ENCODE measurements around the gene PRKCE.

PRKCE gene

DNA sequence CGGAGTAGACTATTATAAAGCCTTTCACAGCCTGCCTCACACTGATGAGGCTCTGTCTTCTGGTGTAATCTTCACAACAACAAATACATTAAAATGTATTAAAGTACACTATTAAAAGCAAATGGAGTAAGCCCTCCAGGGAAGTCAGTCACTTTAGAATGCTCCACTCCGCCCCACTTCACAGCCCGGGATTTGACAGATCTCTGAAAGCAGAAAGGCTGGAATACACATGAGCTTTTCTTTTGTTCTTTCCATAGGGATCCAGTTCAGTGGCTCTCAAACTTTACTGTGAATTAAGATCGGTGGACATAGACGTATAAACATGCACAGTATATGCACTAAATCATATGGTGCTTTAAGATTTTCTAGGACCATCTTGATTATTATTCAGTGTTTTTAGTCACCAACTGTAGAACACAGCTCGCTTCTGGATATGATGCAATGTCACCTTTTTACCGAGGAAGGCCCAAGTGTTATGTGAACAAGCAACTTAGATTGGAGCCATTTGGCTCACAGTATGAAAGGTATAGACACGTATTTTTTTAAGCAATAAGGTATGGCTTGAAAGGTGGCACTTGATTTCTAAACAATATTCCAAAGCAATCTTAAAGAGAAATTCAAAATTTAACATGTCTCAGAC lies 151.1 kb downstream of the PRKCE start:
- no peak for DNase-seq (ENCODE audit: low spot score)
- FAIRE-seq = no peak

DNA sequence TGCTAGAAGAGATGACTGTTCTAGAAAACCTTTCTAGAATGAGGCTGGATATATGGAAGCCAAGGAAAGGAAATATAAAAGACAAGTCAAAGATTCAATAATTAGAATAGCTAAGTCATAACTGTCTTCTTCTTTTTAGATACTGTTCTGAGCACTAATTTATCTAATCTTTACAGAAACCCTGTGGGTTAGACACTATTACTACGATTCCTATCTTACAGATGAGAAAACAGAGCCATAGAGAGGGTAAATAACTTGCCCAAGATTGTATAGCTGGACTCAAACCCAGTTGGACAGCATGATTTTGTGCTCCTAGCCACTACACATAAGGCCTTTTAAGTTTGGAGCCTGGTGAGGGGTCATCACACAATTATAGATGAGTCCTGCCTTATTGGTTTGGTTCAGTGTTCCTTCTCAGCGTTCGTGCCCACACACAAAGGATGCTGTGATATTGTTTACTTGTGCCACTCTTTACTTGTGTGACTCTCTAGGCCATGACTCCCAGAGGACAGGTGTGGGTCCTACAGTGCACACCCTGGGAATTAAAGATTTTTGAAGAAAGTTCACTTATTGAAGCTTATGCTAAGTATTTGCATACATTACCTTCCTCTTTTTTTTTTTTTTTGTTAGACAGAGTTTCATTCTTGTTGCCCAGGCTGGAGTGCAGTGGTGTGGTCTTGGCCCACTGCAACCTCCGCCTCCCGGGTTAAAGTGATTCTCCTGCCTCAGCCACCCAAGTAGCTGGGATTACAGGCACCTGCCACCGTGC lies 153.7 kb downstream of the PRKCE start:
- DNase-seq (ENCODE audit: low spot score) = no peak
- no peak for FAIRE-seq

DNA sequence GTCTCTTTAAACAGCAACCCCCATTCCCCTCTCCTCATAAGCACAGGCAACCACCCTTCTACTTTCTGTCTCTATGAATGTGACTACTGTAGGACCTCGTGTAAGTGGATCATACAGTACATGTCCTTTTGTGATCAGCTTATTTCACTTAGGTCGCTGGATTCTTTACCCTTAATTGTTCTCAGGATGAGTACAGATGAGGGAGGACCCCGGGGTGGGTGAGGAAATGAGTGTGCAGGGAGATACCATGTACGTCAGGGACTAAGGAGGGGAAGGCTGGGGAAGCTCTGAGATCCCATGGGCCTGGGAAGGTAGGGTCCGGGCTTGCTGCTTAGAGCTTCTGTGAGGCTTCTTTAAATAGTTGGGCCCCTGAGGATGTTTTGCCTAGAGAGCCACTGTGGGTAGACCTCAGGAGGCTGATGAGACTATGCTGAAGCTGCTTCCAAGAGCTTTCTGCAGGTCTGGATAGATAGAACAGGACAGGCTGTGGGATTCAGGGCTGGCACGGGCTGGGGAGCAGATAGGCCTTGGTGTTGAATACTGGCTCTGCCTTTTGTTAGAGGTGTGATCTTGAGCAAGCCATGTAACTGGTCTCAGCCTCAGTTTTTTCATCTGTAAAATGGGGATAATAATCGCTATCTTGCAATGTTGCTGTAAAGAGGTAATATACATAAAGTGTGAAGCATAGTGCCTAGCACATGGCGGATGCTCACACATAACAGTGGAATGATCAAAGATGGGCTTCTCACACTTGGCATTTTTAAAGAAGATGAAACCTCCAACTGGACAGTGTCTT lies 155.3 kb downstream of the PRKCE start:
- no peak for FAIRE-seq
- DNase-seq (ENCODE audit: low spot score) = no peak

DNA sequence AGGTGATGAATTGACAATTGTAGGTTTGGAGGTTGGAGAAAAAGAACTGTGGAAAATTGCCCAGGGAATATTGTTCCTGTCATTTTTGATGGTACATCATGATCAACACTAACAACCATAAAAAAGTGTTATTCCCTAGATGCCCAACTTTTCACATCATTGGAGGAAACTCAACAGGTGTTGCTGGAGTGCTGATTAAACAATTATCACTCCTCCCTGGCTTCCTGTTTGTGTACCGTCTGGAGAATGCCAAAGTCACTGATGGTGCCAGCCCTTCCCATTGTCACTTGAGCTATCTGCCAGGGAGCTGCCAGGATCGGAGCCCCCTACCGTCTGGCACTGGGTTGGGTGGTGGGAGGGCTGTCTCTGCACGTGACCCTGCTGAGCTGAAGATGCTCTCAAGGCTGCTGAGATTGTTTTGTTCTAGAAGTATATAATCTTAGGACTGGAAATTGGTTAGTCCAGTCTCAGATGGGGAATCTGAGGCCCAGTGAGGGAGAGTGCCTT lies 156.9 kb downstream of the PRKCE start:
- FAIRE-seq = no peak
- DNase-seq (ENCODE audit: low spot score) = no peak

DNA sequence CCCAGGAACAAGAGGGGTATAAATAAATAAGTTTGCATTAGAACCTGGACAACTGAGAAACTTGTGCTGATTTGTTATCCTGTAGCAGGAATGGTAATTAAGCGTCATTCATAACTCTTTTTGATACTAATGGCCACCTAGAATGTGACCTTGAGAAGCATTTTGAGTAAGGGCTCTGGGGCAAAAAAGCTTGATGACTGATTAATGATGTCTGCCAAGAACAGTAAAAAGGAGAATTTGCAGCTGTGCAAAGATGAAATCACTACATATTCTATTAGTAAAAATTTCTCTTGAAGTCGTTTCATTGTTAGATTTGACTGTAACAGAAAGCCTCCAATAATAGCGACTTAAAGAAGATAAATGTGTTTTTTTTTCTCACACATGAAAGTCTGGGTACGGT lies 157.7 kb downstream of the PRKCE start:
- DNase-seq (ENCODE audit: low spot score) (no peak), FAIRE-seq (no peak)

DNA sequence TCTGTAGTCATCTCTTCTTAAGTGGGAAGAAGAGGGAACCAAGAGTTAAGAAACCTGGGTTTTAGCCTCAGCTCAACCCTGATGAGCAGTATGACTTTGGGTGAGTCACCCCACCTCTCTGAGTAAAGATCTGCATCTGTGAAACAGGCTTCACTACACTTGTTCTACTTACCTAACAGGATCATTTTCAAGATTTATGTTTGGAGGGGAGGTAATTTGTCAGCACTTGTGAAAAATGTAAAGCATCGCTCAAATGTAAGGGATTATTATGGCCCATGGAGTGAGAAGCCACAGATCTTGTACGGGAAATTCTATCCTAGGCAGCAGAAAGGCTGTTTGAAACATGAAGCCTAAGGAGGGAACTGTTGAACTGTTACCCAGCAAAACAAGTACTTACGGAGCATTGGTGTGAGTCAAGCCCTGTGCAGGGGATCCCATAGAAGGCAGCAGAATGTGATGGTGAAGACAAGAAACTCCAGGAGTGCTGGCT lies 160.6 kb downstream of the PRKCE start:
- no peak for DNase-seq (ENCODE audit: low spot score)
- no peak for FAIRE-seq

DNA sequence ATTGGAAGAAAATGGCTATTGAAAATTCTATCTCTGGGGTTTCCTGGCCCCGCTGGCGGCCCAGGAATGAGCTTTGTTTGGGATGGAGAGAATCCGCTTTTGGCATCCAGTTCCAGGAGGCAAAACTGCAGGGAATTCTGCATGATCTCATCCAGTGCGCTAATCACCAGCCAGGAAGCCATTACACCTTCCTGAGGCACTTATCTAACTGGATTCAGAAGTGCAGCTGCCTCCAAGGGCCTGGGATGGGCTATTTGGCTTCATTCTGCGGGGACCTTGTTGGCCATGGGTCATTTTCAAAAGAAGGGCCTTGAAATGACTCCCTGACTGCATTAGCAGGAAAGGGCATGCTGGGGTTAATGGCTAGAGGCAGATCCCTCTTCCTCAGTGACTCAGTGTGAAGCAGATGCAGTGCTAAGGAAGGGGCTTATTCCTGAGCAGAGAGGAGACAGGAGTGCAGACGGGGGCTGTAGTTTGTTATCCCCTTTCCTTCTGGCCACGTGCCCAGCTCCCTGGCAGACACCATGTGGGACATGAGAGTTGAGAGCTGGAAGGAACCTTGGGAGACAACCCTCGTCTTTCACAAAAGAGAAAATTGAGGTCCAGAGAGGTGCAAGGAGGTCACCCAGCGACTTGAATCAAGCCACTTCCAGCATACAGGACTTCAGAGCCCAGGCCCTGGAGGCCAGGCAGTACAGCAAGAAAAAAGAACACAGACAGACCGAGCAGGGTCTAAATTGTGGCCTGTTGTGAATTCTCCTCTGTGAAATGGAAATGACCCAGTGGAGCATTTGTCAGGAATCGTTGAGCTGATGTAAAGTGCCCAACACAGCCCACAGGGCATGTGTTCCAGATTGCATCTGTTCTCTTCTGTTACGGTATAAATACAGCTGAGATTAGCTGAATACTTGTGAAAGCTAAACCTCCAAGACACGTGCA lies 161.8 kb downstream of the PRKCE start:
- FAIRE-seq (no peak), DNase-seq (ENCODE audit: low spot score) (no peak)

DNA sequence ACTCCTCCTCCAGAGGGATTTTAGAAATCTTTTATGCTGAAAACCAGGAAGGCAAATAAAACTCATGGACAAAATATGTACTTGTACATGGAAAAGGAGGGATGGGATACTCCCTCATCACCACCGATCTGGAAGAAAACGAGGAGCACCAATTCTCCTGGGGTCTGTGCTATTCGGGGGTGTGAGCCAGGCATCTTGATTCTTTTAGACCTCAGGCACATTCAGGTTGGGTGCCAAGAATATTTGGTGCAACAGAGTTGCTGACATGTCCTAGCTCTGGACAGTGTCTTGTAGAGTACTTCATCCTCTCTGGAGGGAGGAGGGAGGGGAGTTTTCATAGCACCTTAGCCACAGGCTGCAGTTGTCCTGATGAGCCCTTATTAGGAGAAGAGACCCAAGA lies 163.0 kb downstream of the PRKCE start:
- DNase-seq (ENCODE audit: low spot score) = no peak
- FAIRE-seq = no peak

DNA sequence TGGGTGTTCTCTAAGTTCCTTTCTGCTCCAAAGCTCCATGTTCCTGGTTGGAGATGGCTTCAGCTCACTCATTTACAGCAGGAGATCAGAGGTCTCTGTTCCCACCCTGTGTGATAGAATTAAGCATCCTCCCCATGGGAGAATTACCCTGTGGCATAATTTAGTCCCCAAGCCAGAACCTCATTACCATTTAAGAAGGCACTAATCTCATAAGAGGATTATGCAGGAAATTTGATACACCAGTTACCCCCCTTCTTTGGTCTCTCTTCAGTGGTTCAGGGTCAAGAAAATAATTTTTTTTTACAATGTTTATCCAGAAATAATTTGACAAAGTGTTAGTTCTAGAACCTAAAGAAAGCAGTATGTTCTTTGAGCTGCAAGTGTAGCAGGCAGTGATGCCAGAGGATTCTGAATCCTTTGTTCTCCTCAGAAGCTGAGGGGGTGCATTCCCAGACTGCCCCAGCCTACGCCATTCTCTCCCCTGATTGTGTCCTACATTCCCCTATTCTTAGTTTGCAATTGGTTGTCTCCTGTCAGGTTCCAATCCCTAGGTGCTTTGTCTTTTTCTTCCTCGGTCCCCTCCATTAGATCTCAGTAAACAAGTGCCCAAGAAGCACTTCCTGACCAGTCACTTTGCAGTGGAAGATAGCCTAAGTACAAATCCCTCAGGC lies 163.6 kb downstream of the PRKCE start:
- FAIRE-seq (no peak), DNase-seq (ENCODE audit: low spot score) (no peak)

DNA sequence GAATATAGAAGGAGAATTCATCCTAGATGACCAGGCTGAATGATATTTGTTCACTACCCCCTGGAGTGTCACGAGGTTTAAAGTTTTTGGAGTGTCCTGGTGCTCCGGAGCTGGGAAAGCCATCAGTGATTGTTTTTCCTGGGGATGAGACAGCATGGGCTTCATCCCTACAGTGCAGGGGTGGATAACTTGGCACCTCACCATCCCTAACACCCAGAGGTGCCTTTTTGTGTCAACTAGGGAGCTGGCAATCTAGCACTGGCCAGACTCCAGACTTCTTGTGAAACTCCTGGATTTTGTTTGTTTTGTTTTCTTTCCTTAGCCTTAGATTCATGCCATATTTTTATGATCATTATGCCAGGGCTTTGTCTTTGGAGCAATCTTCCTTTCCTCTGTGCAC lies 164.8 kb downstream of the PRKCE start:
- FAIRE-seq = no peak
- no peak for DNase-seq (ENCODE audit: low spot score)

DNA sequence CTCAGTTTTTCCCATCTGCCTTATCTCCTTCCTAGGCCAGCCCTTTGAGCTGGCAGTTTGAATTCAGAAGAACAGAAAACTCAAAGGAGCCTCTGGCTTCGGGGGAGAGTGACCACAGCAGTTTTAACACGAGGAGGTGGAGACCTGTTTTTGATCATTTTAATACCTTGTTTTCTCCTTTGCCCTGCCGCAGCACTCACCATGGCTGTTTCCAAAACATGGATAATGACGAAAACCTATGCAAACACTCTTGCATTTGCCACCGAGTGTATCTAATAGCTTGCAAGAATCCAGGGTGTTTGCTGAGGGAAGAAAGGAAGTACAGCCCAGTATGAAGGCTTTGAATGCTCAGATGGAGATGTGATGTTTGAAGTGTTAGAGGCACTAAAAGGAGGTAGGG lies 167.1 kb downstream of the PRKCE start:
- no peak for DNase-seq (ENCODE audit: low spot score)
- no peak for FAIRE-seq

DNA sequence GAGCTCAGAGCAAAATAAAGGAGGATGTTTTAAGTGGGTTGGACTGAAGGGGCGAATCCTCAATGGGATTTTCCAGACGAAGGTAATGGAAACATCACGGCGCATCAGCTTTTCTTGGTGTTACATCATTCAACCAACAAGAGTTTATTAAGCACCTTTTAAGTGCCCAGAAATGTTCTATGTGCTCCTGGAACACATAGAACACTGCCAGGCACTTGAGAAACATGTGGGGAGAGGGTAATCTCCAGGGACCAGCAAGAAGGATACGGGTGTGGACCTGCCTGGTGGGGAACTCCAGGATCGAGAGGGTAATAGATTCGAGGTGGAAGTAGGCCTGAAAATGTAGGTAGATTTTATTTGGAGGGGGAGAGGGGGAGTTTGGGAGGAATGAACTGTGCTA lies 168.6 kb downstream of the PRKCE start:
- FAIRE-seq = no peak
- DNase-seq (ENCODE audit: low spot score) = no peak

DNA sequence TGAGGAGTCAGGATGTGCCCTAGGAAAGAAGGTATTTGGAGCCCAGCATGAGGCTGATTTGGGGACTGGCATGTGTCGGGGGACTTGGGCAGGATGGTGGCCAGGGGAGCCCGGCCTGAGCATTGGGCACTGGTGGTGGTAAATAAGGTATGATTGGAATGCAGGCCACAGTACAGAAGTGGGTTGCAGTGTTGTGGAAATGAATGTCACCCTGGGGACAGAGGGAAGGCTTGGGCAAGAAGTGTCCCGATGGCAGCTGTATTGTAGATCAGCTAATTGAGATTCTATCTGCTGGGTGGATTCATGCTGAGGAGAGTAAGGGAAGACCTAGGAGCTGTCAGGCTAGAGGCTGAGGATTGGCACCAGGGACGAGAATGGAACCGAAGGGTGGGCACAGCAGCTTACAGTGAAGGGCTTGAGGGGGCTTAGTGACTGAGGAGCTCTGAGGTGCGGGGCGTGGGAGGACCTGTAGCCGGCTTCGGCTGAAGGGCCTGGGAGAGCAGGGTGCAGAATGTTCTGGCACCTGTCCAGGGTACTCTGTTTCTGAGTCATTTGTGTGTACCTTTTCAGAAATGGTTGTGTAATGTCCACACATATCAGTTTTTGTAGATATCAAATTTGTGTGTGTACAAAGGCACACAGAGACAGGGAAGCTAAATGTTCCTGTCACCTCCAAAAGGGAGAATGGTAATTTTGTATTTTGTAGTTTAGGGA lies 170.2 kb downstream of the PRKCE start:
- no peak for FAIRE-seq
- peak; percentile 37 for DNase-seq (ENCODE audit: low spot score)

DNA sequence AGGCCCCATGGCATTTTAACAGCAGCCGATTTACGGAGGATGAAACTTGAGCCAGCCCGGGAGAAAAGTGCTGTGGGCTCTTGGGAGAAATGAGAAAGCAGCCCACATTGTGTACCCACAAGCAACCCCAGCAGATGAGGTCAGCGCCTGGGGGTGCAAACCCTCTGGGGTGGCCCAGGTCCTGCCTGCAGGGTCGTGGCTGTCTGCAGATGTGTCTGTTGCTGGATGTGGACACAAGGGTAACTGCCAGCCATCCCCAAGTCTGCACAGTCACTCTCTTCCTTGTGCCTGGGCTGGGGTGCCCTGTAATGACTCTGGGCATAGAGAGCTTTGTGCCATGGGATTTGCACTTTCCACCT lies 170.8 kb downstream of the PRKCE start:
- no peak for DNase-seq (ENCODE audit: low spot score)

DNA sequence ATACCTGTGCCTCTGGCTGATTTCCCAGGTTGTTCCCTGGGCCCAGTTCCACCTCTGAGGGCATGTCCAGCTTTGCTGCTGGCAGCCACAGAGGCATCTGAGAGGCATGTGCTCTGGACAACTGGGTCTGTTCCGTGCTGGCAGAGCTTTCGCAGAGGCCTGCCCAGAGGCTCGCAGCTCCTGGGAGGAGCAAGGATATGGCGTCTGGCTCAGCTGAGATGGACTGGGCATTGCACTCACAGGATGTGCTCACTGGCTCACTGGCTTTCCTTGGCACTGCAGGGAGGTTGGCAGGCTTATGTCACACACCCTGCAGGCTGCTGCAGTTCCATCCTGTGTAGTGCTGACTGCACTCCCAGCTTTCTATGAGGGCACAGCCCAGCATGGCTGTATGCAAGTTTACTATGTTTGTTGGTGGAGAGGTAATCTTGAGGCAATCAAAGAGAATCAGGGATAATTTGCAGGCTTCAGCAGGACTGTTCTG lies 172.3 kb downstream of the PRKCE start:
- FAIRE-seq = no peak
- DNase-seq (ENCODE audit: low spot score) = no peak

More for the DNA sequence above, 170.8 kb downstream of the PRKCE start:
- FAIRE-seq = no peak

DNA sequence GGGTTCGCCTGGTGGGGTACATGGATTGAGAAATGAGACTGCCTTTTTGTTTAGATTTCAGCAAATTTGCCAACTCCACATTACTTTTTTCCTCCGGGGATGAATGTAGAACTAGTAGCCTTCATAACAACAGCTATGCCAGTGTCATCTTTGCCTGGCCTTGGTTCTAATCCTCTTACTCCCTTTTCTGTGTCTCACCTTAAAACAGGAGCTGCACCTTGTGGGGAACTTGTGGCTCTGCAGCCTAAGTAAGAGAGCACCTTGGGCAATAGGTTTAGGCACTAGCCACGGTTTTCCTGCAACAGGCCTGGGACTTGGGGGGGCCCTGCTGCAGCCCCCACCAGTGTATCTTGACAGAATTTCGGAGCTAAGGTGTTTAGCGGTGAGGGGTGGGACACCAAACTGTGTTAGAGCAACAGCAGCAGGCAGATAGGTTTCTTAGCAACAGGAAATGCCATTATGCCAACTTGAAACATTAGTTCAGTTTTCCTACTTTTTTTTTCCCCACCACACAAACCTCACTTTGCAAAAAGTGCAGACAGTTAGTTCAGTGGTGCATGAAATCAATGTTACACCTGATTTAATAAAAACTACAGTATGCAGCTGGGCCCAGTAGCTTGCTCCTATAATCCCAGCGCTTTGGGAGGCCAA lies 173.7 kb downstream of the PRKCE start:
- FAIRE-seq = no peak
- no peak for DNase-seq (ENCODE audit: low spot score)

DNA sequence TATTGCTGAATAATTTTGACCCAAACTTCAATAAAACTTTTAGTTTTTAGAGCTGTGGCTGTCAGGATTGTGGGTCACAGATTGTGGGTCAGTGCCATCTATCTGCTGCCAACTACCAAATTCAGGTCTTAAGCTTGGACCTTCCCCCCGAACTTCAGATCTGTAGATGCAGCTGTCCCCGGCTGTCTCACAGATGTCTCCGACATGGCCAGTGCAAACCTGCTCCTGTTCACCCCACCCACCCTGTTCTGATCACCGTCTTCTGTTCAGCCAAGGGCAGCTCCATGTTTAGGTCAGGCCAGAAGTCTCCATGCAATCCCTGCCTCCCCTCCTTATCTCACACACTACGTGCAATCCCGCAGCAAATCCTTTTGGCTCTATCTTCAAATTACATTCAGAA lies 175.0 kb downstream of the PRKCE start:
- no peak for DNase-seq (ENCODE audit: low spot score)
- FAIRE-seq = no peak

DNA sequence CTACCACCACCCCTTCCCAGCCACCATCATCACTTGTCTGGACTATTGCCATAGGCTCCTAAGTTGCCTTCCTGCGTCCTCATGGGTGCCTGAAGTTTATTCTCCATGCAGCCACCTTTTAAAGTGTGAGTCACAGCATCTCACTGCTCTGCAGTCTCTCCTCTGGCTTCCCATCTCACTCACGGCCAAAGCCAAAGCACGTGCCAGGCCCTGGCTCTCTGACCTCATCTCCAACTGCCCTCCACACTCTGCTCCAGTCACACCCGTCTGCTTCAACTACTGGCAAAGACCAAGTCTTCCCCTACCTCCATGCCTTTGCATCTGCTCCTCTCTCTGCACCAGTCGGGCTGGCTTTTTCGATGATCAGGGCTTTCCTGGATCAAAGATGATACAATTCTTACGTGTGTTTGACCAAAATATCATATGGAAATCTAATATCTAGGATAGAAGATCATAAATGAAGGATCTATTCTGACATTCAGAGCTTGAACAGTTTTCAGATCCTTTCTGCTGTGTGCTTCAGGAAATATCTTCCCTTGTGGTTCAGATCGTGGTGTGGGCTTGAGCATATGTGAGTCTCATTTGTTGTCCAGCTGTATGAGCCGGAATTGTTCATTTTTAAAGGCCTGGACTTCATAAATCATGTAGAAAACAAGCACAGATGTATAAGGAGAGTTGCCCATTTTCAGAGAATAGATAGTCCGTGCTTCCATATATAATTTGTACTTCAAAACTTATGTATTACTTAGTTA lies 175.6 kb downstream of the PRKCE start:
- DNase-seq (ENCODE audit: low spot score) (no peak), FAIRE-seq (no peak)
